ENCODE results near the gene MAG. TPM values are rescaled to one million over a fixed set of nuclear protein-coding genes. Genes with fewer than 3 reads are reported as not detected.

The MAG gene
- total and polyA plus RNA-seq, 2 of the 8 experiments (the other 6 are each of a cell fraction or from before 2014, with no cell fraction given) = 0.20 to 1.3 TPM

GRCh38 chr19:35317464-35318043 lies 25.6 kb downstream of the MAG start:
- WGBS, 2 experiments (ENCODE audit: extremely low coverage in 1 of 2, insufficient coverage in 1 of 2, insufficient read length in 1 of 2, insufficient replicate concordance in 2 of 2, low coverage in 1 of 2, low lambda C conversion rate in 2 of 2, missing lambda C conversion rate in 1 of 2) = 90% methylated on average over 7 of the region's 7 CpGs; no CpG with 5 or more reads in 1 of the 2 experiments
- CTCF ChIA-PET (ENCODE audit: partially characterized antibody) = interaction anchor here (0.6 to 2.2 kb wide), 8 partner anchors 9 to 1174 kb away, joined by 3 to 7 read pairs (median 3); partner anchors contain the start of gene FXYD3
- H2BK12ac ChIP-seq (ENCODE audit: low read depth, low read length) = no peak overlapping the region
- H3K4me1 ChIP-seq (replicated peaks in 1 of 4; ENCODE audit: control insufficient read depth in 3 of 4, insufficient read depth in 4 of 4, low read length in 3 of 4) = no peaks in the 10 kb centered on the region
- H3K23me2 ChIP-seq (ENCODE audit: low read depth, low read length) = no peaks in the 10 kb centered on the region
- H2BK120ac ChIP-seq (replicated peaks; ENCODE audit: low read depth, low read length) = peak overlapping the region; percentile 33
- no peak overlapping the region for H4K8ac ChIP-seq (ENCODE audit: extremely low read depth, insufficient read depth, low read length)
- H3K23ac ChIP-seq (ENCODE audit: insufficient read length) = no peak overlapping the region
- no peak overlapping the region for H2AK5ac ChIP-seq (ENCODE audit: low read depth, low read length)
- H3K4ac ChIP-seq (replicated peaks; ENCODE audit: insufficient read length, low read depth, low read length) = no peak overlapping the region
- no peak overlapping the region for H3K4me3 ChIP-seq (ENCODE audit: extremely low read depth in 1 of 4, insufficient read depth in 2 of 4, low read depth in 3 of 4, low read length in 4 of 4)
- DNase-seq (ENCODE audit: low read depth in 1 of 2, low spot score in 2 of 2) (no peak), FAIRE-seq (no peak)
- H2AFZ ChIP-seq (ENCODE audit: low read length) = no peak overlapping the region
- no peak overlapping the region for H3K27ac ChIP-seq (ENCODE audit: low read depth, low read length)
- no peak overlapping the region for H2BK5ac ChIP-seq (ENCODE audit: low read depth, low read length)
- TF ChIP-seq CEBPB (IDR thresholded peaks at IDR 0.05; ENCODE audit: low read depth, low read length) (no peak), FOSL1 (IDR thresholded peaks at IDR 0.05; ENCODE audit: insufficient read depth, low read depth, low read length) (no peak), KDM4A (IDR thresholded peaks at IDR 0.05; ENCODE audit: low read depth, low read length, severe bottlenecking) (no peak), BACH1 (IDR thresholded peaks at IDR 0.05; ENCODE audit: low read length) (no peak), BCL11A (IDR thresholded peaks at IDR 0.05; ENCODE audit: low read depth in 2 of 2, low read length in 2 of 2) (no peak), SIX5 (IDR thresholded peaks at IDR 0.05; ENCODE audit: low read depth, low read length) (no peak), CHD1 (IDR thresholded peaks at IDR 0.05; ENCODE audit: low read depth, low read length) (no peak), ZNF274 (IDR thresholded peaks at IDR 0.05; ENCODE audit: borderline replicate concordance, extremely low read depth, low read length) (no peak), CTBP2 (IDR thresholded peaks at IDR 0.05; ENCODE audit: borderline replicate concordance, insufficient read depth, insufficient read length, low read length) (no peak), YY1 (IDR thresholded peaks at IDR 0.05; ENCODE audit: low read depth, low read length) (no peak), HDAC2 (IDR thresholded peaks at IDR 0.05; ENCODE audit: borderline replicate concordance in 1 of 2, low read depth in 2 of 2, low read length in 2 of 2) (no peak), SP1 (IDR thresholded peaks at IDR 0.05; ENCODE audit: low read depth, low read length) (no peak)
- TF ChIP-seq, protein P1, sequence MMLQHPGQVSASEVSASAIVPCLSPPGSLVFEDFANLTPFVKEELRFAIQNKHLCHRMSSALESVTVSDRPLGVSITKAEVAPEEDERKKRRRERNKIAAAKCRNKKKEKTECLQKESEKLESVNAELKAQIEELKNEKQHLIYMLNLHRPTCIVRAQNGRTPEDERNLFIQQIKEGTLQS (IDR thresholded peaks at IDR 0.05; ENCODE audit: insufficient read depth, low read depth, low read length) = no peak
- no peak overlapping the region for H4K91ac ChIP-seq (replicated peaks; ENCODE audit: insufficient read length, low read length)
- no peak overlapping the region for H4K5ac ChIP-seq (ENCODE audit: insufficient read length, low read depth, low read length)
- H3K56ac ChIP-seq (replicated peaks; ENCODE audit: insufficient read length, low read depth, low read length) = no peak overlapping the region
- no peaks in the 10 kb centered on the region for H3K79me1 ChIP-seq (ENCODE audit: low read depth, low read length)
- no peak overlapping the region for H3K14ac ChIP-seq (ENCODE audit: insufficient read length)
- no peak overlapping the region for H3K4me2 ChIP-seq (ENCODE audit: insufficient read depth in 1 of 2, low read depth in 2 of 2, low read length in 2 of 2)
- H4K20me1 ChIP-seq (replicated peaks in 1 of 2; ENCODE audit: control insufficient read depth in 1 of 2, insufficient read depth in 2 of 2, low read length in 2 of 2) = no peaks in the 10 kb centered on the region
- H3K79me2 ChIP-seq (ENCODE audit: control insufficient read depth in 1 of 2, insufficient read depth in 2 of 2, low read length in 2 of 2) = no peaks in the 10 kb centered on the region
- H2BK15ac ChIP-seq (ENCODE audit: low read length) = no peak overlapping the region
- no peak overlapping the region for H2BK20ac ChIP-seq (ENCODE audit: low read length)
- H3K18ac ChIP-seq (ENCODE audit: extremely low read depth, low read length) = no peak overlapping the region
- H3K9ac ChIP-seq (replicated peaks in 1 of 4; ENCODE audit: extremely low read depth in 1 of 4, low read depth in 3 of 4, low read length in 3 of 4) = no peak overlapping the region
- 0 out of 4 replicates have a peak, but pooled peaks cover 0 to 2% of the 10 kb centered on the region in 2 experiments for H3K9me3 ChIP-seq (ENCODE audit: insufficient read depth in 2 of 2, low read depth in 1 of 2, low read length in 1 of 2)
- no peaks in the 10 kb centered on the region for H3K36me3 ChIP-seq (ENCODE audit: control insufficient read depth in 2 of 4, insufficient read depth in 4 of 4, low read length in 3 of 4)
- H3K27me3 ChIP-seq (replicated peaks in 1 of 4; ENCODE audit: control insufficient read depth in 3 of 4, extremely low read depth in 1 of 4, insufficient read depth in 3 of 4, low read length in 3 of 4) = no peaks in the 10 kb centered on the region
- POLR2A ChIA-PET (ENCODE audit: partially characterized antibody) = interaction anchor here (1.1 to 1.3 kb wide), 2 partner anchors 13 to 193 kb away, joined by 3 to 4 read pairs; no protein-coding TSS in a partner anchor

Data from H1 (cell line).